Measurements from ENCODE around the gene IGSF21. TPM values are rescaled to one million over a fixed set of nuclear protein-coding genes. Genes with fewer than 3 reads are reported as not detected.

The IGSF21 gene
- total RNA-seq, 4 donors from 2014 or later = 0.26 to 2.7 (median 0.88) TPM; not detected in 1

DNA sequence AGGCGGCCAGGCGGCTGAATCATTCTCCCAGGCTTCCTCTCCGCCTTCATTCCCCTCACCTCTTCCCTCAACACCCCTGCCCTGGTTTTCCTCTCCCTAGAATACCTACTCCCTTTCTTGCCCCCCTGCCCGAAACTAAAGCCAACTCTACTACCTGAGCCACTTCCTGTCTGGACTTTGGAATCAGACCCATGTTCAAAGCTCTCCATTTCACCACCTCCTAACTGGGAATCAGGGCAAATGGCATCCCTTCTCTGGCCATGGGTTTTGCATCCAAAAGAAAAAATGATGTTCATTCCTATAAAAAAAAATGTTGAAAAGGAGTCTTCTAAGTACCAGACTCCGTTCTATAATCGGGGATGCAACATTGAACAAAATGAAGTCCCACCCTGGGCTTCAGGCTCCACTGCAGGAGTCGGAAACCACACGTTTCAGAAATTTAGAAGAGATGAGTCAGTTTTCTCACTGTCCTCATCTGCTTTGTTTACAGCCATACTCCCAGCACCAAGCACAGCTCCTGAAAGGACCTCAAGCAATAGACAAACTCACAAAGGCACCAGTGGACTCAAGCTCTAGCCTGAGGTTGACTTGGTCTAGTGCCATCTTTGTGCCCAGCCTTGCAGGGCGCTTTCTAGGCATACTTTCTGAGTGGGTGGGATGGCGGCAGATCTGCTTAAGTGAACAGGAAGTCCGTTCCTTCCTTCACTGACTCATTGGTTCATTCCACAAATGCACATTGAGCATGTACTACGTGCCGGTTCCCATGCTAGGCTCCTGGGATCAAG, 176.2 kb downstream of the IGSF21 start:
- no peaks in the 10 kb centered on the region for H3K9me3 ChIP-seq
- TF ChIP-seq POLR2A (IDR thresholded peaks at IDR 0.05) = no peak
- TF ChIP-seq, protein P1, sequence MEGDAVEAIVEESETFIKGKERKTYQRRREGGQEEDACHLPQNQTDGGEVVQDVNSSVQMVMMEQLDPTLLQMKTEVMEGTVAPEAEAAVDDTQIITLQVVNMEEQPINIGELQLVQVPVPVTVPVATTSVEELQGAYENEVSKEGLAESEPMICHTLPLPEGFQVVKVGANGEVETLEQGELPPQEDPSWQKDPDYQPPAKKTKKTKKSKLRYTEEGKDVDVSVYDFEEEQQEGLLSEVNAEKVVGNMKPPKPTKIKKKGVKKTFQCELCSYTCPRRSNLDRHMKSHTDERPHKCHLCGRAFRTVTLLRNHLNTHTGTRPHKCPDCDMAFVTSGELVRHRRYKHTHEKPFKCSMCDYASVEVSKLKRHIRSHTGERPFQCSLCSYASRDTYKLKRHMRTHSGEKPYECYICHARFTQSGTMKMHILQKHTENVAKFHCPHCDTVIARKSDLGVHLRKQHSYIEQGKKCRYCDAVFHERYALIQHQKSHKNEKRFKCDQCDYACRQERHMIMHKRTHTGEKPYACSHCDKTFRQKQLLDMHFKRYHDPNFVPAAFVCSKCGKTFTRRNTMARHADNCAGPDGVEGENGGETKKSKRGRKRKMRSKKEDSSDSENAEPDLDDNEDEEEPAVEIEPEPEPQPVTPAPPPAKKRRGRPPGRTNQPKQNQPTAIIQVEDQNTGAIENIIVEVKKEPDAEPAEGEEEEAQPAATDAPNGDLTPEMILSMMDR (IDR thresholded peaks at IDR 0.05) = no peak
- no peak for DNase-seq

DNA sequence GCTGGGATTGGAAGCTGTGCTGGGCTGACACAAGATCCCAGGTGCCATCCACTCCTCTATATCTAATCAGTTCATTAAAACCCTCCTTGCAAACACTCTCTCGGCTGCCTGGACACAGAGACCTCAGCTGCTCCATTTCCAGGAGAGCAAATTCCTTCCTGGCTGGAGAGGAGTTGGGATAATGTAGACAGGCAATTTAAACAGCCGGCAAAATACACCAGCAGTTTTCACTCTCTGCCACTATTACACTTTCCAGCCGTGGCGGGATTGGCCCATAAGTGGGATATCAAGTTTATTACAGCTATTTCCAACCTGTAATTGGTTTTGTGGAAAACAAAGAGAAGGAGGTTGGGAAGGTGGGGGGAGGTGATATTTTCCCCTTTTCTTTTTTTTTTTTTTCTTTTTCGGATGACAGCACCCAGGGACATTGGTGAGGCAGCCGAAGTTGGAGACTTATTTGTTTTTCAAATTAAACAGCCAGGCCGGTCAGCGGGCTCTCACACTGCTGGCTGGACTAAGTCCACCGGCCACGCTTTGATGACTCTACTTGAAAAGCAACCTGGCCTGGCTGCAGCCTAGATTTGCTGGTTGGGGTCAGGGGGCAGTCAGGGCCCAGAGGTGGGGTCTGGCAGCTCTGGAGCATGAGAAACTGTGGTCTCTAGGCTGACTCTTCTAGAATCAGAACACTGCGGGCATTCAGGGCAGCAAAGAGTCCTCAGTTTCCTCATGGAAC, 177.4 kb downstream of the IGSF21 start:
- peaks cover 0 to 90% (median 0%) of the 10 kb centered on the region in 4 donors for H3K27me3 ChIP-seq
- no peaks in the 10 kb centered on the region for H3K4me1 ChIP-seq
- intact Hi-C loops (cut with DNase I) = no loop called here
- no peak overlapping the region for H3K4me3 ChIP-seq
- no peaks in the 10 kb centered on the region for H3K36me3 ChIP-seq
- 34 to 36% methylated on average over 6 to 9 of the region's 11 CpGs for WGBS, 2 donors
- DNase-seq = no peak
- TF ChIP-seq, protein P1 (IDR thresholded peaks at IDR 0.05) = no peak
- no peak for TF ChIP-seq POLR2A (IDR thresholded peaks at IDR 0.05)
- no peaks in the 10 kb centered on the region for H3K9me3 ChIP-seq
- no peak overlapping the region for H3K27ac ChIP-seq

More for the DNA sequence above, 176.2 kb downstream of the IGSF21 start:
- Histone ChIP-seq H3K4me1 (no peaks in the 10 kb centered on the region), H3K36me3 (no peaks in the 10 kb centered on the region), H3K4me3 (no peak overlapping the region), H3K27ac (no peak overlapping the region), H3K27me3 (peaks cover 0 to 88% (median 0%) of the 10 kb centered on the region in 4 donors)
- 55 to 59% methylated on average over 12 to 13 of the region's 13 CpGs for WGBS, 2 donors
- intact Hi-C loops (cut with DNase I) = no loop called here

DNA sequence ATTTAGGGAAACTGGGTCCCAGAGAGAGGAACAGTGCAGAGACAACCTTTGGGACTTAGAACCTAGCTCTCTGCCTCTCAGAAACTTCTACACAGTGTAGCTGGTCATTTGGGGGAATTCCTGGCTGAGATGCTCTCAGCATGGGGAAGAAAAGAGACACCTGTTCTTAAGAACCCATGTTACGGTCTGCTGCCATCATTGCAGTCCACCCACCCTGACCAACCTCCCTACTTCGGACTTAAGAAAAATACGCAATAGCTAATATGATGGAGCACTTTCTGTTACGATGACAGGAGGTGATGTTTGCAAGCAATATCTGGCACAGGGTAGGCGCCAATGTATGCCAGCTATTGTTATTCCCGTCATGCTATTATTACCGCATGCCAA, 177.9 kb downstream of the IGSF21 start:
- H3K4me1 ChIP-seq = no peaks in the 10 kb centered on the region
- H3K27ac ChIP-seq = no peak overlapping the region
- 60 to 78% methylated on average over 7 of the region's 7 CpGs for WGBS, 2 donors
- DNase-seq = no peak
- peaks cover 0 to 90% (median 0%) of the 10 kb centered on the region in 4 donors for H3K27me3 ChIP-seq
- no peaks in the 10 kb centered on the region for H3K9me3 ChIP-seq
- TF ChIP-seq, protein P1 (IDR thresholded peaks at IDR 0.05) = no peak
- TF ChIP-seq POLR2A (IDR thresholded peaks at IDR 0.05) = no peak
- H3K4me3 ChIP-seq = no peak overlapping the region
- no peaks in the 10 kb centered on the region for H3K36me3 ChIP-seq
- intact Hi-C loops (cut with DNase I) = no loop called here

GRCh38 chr1:18288722-18289121, 181.1 kb downstream of the IGSF21 start:
- no peak overlapping the region for H3K4me3 ChIP-seq
- no peak for DNase-seq
- TF ChIP-seq, protein P1 (IDR thresholded peaks at IDR 0.05) = no peak
- TF ChIP-seq POLR2A (IDR thresholded peaks at IDR 0.05) = no peak
- no peaks in the 10 kb centered on the region for H3K4me1 ChIP-seq
- H3K27me3 ChIP-seq = peaks cover 0 to 91% (median 0%) of the 10 kb centered on the region in 4 donors
- H3K9me3 ChIP-seq = no peaks in the 10 kb centered on the region
- no peaks in the 10 kb centered on the region for H3K36me3 ChIP-seq
- 48 to 55% methylated on average over 6 to 7 of the region's 7 CpGs for WGBS, 2 donors
- H3K27ac ChIP-seq = no peak overlapping the region
- intact Hi-C loops (cut with DNase I) = no loop called here

DNA sequence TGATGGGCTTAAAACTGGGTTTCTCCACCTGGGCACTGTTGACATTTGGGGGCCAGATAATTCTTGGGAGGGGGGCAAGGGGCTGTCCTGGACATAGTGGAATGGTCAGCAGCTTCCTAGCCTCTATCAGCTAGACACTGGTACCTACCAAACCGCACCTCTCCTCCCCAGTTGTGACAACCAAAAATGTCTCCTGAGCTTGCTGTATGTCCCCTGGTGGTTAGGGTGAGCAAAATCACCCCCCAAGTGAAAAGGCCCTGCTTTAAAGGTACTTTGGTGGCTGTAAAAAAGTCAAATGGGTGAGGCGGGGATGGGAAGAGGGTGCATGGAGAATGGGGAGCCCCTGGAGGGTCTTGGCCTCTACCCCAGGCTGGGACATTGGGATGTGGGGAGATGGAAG, 182.0 kb downstream of the IGSF21 start:
- peaks cover 0 to 91% (median 0%) of the 10 kb centered on the region in 4 donors for H3K27me3 ChIP-seq
- no peak overlapping the region for H3K27ac ChIP-seq
- no peak overlapping the region for H3K4me3 ChIP-seq
- TF ChIP-seq, protein P1 (IDR thresholded peaks at IDR 0.05) = no peak
- TF ChIP-seq POLR2A (IDR thresholded peaks at IDR 0.05) = no peak
- H3K4me1 ChIP-seq = no peaks in the 10 kb centered on the region
- DNase-seq = no peak
- 71 to 83% methylated on average over 1 of the region's 2 CpGs for WGBS, 2 donors
- H3K36me3 ChIP-seq = no peaks in the 10 kb centered on the region
- H3K9me3 ChIP-seq = no peaks in the 10 kb centered on the region
- intact Hi-C loops (cut with DNase I) = no loop called here
